GM19324 (cell line): ENCODE measurements around the gene PRAMEF9.
"Not testable (repeated sequence)": the region's sequence is repeated elsewhere in the genome, so short reads cannot be mapped to it uniquely, and the experiment has no call there.

Experiments
- ATAC-seq: cut with Tn5 transposase; IDR thresholded peaks from one replicate; pipeline ENCODE4 v1.9.1; 2021; ENCODE audit warnings: mild to moderate bottlenecking, moderate library complexity; ENCODE audit not compliant: unreplicated experiment, low FRiP score

PRAMEF9 gene

GRCh38 chr1:13171548-13171947 lies at the start of gene PRAMEF9:
Gene PRAMEF9 (plus strand): TSS chr1:13171848. CDS start chr1:13175281, 3,433 bp downstream.
- not testable (repeated sequence) for ATAC-seq

DNA sequence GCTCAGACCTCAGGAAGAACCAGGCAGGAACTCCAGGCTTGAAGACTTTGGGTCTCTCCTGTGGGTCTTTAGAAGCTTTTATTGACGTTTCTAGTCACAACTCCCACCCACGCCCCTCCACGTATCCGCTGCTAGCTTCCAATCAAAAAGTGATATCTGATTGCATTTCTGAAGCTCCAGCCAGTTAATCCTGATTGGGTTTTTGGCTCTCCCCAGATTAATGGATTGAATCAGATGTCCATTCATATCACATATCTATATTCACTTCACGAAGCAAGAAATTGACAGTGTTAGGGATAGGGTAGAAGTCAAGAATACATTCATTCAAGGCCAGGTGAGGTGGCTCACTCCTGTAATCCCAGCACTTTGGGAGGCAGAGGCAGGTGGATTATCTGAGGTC lies 15.7 kb upstream of the PRAMEF9 start, which contains the start of gene PRAMEF26:
TSS of gene PRAMEF26 (minus strand) at position 101 of the 400 bp plus-strand sequence. CDS start 2,914 bp downstream, outside the sequence.
- not testable (repeated sequence) for ATAC-seq

DNA sequence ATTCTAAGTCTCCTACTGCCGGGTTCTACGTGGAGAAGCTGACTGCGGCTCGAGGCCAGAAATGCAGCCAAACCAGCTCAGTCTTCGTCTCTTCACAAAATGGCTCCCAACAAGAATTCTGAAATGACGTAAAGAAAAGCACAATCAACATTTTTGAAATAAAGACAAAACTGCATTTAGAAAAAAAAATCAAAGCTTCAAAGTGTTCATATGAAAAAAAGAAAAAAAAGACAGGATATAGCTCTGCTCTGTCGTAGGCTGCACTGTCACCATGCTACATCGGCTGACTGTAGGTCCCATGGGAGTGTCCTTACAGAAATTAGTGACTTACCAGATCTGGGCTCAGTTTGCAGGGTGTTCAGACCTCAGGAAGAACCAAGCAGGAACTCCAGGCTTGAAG lies 6.1 kb upstream of the PRAMEF9 start, which contains the start of gene HNRNPCL4:
TSS of gene HNRNPCL4 (minus strand) at position 101 of the 400 bp plus-strand sequence. CDS start 164 bp downstream, outside the sequence.
- ATAC-seq: not testable (repeated sequence)

DNA sequence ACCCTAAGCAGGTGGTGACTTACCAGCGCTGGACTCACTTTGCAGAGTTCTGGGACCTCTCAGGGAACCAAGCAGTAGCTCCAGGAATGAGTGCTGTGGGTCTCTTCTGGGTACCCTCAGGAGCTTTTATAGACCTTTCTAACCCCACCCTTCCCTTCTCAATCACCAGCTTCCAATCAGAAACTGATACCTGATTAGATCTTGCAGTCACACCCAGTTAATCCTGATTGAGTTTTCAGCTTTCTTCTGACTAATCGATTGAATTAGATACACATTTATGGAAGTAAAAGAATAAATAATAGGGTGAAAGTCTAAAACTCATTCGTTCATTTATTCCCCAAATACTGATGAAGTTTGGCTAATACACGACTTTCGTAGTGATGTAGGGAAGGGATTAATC lies 29.7 kb downstream of the PRAMEF9 start, which contains the start of gene PRAMEF13:
TSS of gene PRAMEF13 (minus strand) at position 101 of the 400 bp plus-strand sequence. CDS start 1,820 bp downstream, outside the sequence.
- not testable (repeated sequence) for ATAC-seq

DNA sequence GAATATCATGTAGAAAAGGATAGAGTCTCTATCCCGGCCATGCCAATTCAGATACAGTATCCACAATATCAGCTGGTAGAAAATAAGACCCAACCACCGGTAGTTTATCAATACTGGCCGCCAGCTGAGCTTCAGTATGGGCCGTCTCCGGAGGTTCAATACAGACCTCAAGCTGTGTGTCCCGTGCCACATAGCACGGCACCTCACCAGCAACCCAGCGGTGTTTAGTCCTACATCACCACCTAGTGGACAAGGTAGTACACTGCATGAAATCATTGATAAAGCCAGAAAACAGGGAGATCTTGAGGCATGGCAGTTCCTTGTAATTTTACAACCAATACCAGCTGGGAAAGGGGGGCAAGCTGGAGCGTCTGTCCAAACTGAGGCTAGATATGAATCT lies 37.1 kb downstream of the PRAMEF9 start:
- ATAC-seq: not testable (repeated sequence)

DNA sequence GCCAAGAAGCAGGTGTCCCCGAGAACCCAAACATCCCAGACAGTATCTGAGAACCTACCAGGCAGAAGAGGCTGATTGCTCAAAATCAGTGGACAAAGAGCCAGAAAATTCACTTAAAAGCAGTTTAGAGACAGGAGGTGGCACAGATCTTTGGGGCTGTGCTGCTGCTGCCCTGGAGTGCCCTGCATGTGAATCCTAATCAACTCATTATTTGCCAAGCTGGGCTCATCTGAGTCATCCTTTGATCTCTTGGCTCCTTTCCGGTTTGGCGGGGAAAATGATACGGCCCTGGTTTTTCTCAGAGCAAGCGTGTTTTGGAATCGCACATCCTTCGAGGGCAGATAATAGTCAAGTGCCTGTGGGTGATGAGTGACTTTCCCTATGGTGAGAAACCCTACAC lies 45.0 kb downstream of the PRAMEF9 start:
- ATAC-seq: not testable (repeated sequence)

GRCh38 chr1:13219203-13219602 lies 47.6 kb downstream of the PRAMEF9 start:
- ATAC-seq: not testable (repeated sequence)

GRCh38 chr1:13222788-13223187 lies 51.1 kb downstream of the PRAMEF9 start:
- ATAC-seq: not testable (repeated sequence)

- no peak for ATAC-seq
These were observed 52.9 kb downstream of the PRAMEF9 start for GRCh38 chr1:13224480-13225060.

- not testable (repeated sequence) for ATAC-seq
These were observed 54.1 kb downstream of the PRAMEF9 start, which contains the start of gene PRAMEF18 for GRCh38 chr1:13225675-13226204. Gene PRAMEF18 (minus strand): TSS chr1:13226154. CDS start chr1:13226106, 48 bp downstream.

- ATAC-seq: not testable (repeated sequence)
These were observed 55.8 kb downstream of the PRAMEF9 start for GRCh38 chr1:13227271-13228055.

DNA sequence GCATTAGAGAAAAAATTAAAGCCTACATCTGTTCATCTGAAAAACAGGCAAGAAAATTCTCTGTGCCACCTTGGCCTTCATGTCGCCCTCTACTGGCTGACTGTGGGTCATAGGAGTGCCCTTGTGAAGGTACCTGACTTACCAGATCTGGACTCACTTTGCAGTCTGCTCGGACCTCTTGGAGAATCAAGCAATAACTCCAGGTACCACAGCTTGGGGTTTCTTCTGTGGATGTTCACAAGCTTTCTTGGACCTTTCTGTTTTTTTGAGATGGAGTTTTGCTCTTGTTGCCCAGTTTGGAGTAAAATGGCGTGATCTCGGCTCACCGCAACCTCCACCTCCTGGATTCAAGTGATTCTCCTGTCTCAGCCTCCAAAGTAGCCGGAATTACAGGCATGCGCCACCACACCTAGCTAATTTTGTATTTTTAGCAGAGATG lies 56.7 kb downstream of the PRAMEF9 start:
- no peak for ATAC-seq
